Gastroesophageal sphincter (tissue), 4 donors: ENCODE measurements around the gene PRR20G. TPM values are rescaled to one million over a fixed set of nuclear protein-coding genes. Genes with fewer than 3 reads are reported as not detected.
"Not testable (repeated sequence)": the region's sequence is repeated elsewhere in the genome, so short reads cannot be mapped to it uniquely, and the experiment has no call there.

Source experiments
- ATAC-seq: fragments of 150-250 bp; one replicate; pipeline ENCODE4 v1.9.1; 2016; ENCODE audit warnings: mild to moderate bottlenecking, moderate library complexity
- H3K27ac ChIP-seq, 4 donors: fragments of 200-600 bp; sonication (generic) in 3 of 4; 1 replicate in 3 of 4; 2 replicates in 1 of 4; pipeline ENCODE4 v1.5.1; 2016 to 2019
- H3K27me3 ChIP-seq: fragments of 200-600 bp; sonication (generic); one replicate; pipeline ENCODE4 v1.5.1; 2019
- H3K36me3 ChIP-seq, 2 donors: fragments of 200-600 bp; sonication (generic); one replicate each; pipeline ENCODE4 v1.5.1; 2019; ENCODE audit warnings: control low read depth in 1 of 2
- H3K4me1 ChIP-seq, 3 donors: fragments of 200-600 bp; sonication (generic); 1 replicate in 2 of 3; 2 replicates in 1 of 3; pipeline ENCODE4 v1.5.1; 2016 to 2019; ENCODE audit warnings: control low read depth in 2 of 3
- H3K4me3 ChIP-seq, 2 donors: fragments of 200-600 bp; sonication (generic); one replicate each; pipeline ENCODE4 v1.5.1; 2019; ENCODE audit warnings: mild to moderate bottlenecking in 1 of 2, moderate library complexity in 1 of 2
- H3K9me3 ChIP-seq, 3 donors: fragments of 200-600 bp; sonication (generic); one replicate each; pipeline ENCODE4 v1.5.1; 2017 to 2019; ENCODE audit warnings: control low read depth in 2 of 3
- CTCF ChIP-seq, 4 experiments: fragments of 200-600 bp in 2 of 4; fragments of 450-650 bp in 2 of 4; sonication (generic) in 1 of 4; IDR thresholded peaks; one replicate each; pipeline ENCODE4 v1.5.1; 2017 to 2019; ENCODE audit warnings: antibody characterized with exemption in 4 of 4, mild to moderate bottlenecking in 2 of 4, moderate library complexity in 2 of 4
- EP300 ChIP-seq: sonication (generic); formaldehyde crosslinking; IDR thresholded peaks from one replicate; pipeline ENCODE4 v1.6.1; 2017; ENCODE audit warnings: antibody characterized with exemption, mild to moderate bottlenecking
- POLR2A ChIP-seq, 2 donors: fragments of 450-650 bp; IDR thresholded peaks; one replicate each; pipeline ENCODE4 v1.6.1; 2017; ENCODE audit warnings: antibody characterized with exemption in 2 of 2, mild to moderate bottlenecking in 2 of 2, moderate library complexity in 1 of 2
- POLR2AphosphoS5 ChIP-seq: sonication (generic); formaldehyde crosslinking; IDR thresholded peaks from one replicate; pipeline ENCODE4 v1.6.1; 2017; ENCODE audit warnings: antibody characterized with exemption
- WGBS, 2 donors: methylation state at CpG; one replicate each; pipeline ENCODE4 v1.1.5; 2018; ENCODE audit warnings: low coverage in 1 of 2; 5-methylcytosine and 5-hydroxymethylcytosine counted together
- total RNA-seq, 4 donors: library from RNA; depleted of rRNA; stranded (reverse); fragments of >200 nt; gene quantifications; one replicate each; pipeline ENCODE4 v1.1.0, GENCODE V29; 2016

PRR20G gene
- total RNA-seq, 4 donors from 2014 or later: not detected

- no peaks in the 10 kb centered on the region for H3K4me1 ChIP-seq
- no peaks in the 10 kb centered on the region for H3K36me3 ChIP-seq
- peaks cover 0 to 12% (median 0%) of the 10 kb centered on the region in 3 donors for H3K9me3 ChIP-seq
- no peak for ATAC-seq
- H3K4me3 ChIP-seq: no peak overlapping the region
- H3K27me3 ChIP-seq: peaks cover 44% of the 10 kb centered on the region
- 58 to 70% methylated on average over 1 to 4 of the region's 5 CpGs for WGBS, 2 donors
- TF ChIP-seq POLR2A (IDR thresholded peaks at IDR 0.05) (no peak), EP300 (no peak), CTCF (IDR thresholded peaks at IDR 0.05) (no peak), POLR2AphosphoS5 (no peak)
- H3K27ac ChIP-seq: no peak overlapping the region
Measured at GRCh38 chr3:127323581-127323980, 35.7 kb upstream of the PRR20G start.

GRCh38 chr3:127321371-127321770, 33.5 kb upstream of the PRR20G start:
- no peaks in the 10 kb centered on the region for H3K36me3 ChIP-seq
- TF ChIP-seq POLR2AphosphoS5 (no peak), CTCF (IDR thresholded peaks at IDR 0.05) (no peak), POLR2A (IDR thresholded peaks at IDR 0.05) (no peak), EP300 (no peak)
- H3K4me1 ChIP-seq: no peaks in the 10 kb centered on the region
- H3K27ac ChIP-seq: no peak overlapping the region
- ATAC-seq: no peak
- 81 to 84% methylated on average over 3 to 4 of the region's 4 CpGs for WGBS, 2 donors
- no peak overlapping the region for H3K4me3 ChIP-seq
- peaks cover 43% of the 10 kb centered on the region for H3K27me3 ChIP-seq
- peaks cover 0 to 9% (median 0%) of the 10 kb centered on the region in 3 donors for H3K9me3 ChIP-seq

- no peak for ATAC-seq
- Histone ChIP-seq H3K27ac (no peak overlapping the region), H3K27me3 (peaks cover 39% of the 10 kb centered on the region), H3K9me3 (peaks cover 0 to 1% (median 0%) of the 10 kb centered on the region in 3 donors), H3K36me3 (no peaks in the 10 kb centered on the region), H3K4me1 (no peaks in the 10 kb centered on the region), H3K4me3 (no peak overlapping the region)
- TF ChIP-seq POLR2AphosphoS5 (no peak), CTCF (IDR thresholded peaks at IDR 0.05) (no peak), POLR2A (IDR thresholded peaks at IDR 0.05) (no peak)
- WGBS, 2 donors: 69% methylated on average over 4 of the region's 4 CpGs; no CpG with 5 or more reads in 1 of the 2 donors
Measured at GRCh38 chr3:127320529-127321121, 32.8 kb upstream of the PRR20G start.

- Histone ChIP-seq H3K27me3 (peaks cover 34% of the 10 kb centered on the region), H3K9me3 (no peaks in the 10 kb centered on the region), H3K4me3 (no peak overlapping the region), H3K27ac (no peak overlapping the region), H3K36me3 (no peaks in the 10 kb centered on the region), H3K4me1 (no peaks in the 10 kb centered on the region)
- 59 to 70% methylated on average over 2 to 5 of the region's 7 CpGs for WGBS, 2 donors
- no peak for TF ChIP-seq EP300
- no peak for TF ChIP-seq POLR2A (IDR thresholded peaks at IDR 0.05)
- TF ChIP-seq POLR2AphosphoS5: no peak
- ATAC-seq: no peak
Measured at GRCh38 chr3:127316685-127317084, 28.8 kb upstream of the PRR20G start.

- Histone ChIP-seq H3K27ac (no peak overlapping the region), H3K4me1 (no peaks in the 10 kb centered on the region), H3K9me3 (no peaks in the 10 kb centered on the region), H3K4me3 (no peak overlapping the region), H3K27me3 (peaks cover 25% of the 10 kb centered on the region), H3K36me3 (no peaks in the 10 kb centered on the region)
- no peak for ATAC-seq
- WGBS, 2 donors: 24 to 46% methylated on average over 2 of the region's 3 CpGs
- TF ChIP-seq POLR2A (IDR thresholded peaks at IDR 0.05): no peak
- TF ChIP-seq CTCF (IDR thresholded peaks at IDR 0.05): no peak
- TF ChIP-seq POLR2AphosphoS5: no peak
- TF ChIP-seq EP300: no peak
Measured at GRCh38 chr3:127312818-127313217, 25.0 kb upstream of the PRR20G start.

- ATAC-seq, H3K4me1 ChIP-seq, H3K36me3 ChIP-seq, H3K27ac ChIP-seq, H3K4me3 ChIP-seq, H3K9me3 ChIP-seq: not testable (repeated sequence)
- H3K27me3 ChIP-seq: peaks cover 39% of the 10 kb centered on the region
- no CpG with 5 or more reads among the region's 28 CpGs for WGBS, 2 donors
Measured at GRCh38 chr3:127308821-127309220, 21.0 kb upstream of the PRR20G start.
